ENCODE results near the gene UTS2.
A peak's percentile ranks its signal among the peaks of the same experiment; 100 is the strongest.

Gene UTS2

DNA sequence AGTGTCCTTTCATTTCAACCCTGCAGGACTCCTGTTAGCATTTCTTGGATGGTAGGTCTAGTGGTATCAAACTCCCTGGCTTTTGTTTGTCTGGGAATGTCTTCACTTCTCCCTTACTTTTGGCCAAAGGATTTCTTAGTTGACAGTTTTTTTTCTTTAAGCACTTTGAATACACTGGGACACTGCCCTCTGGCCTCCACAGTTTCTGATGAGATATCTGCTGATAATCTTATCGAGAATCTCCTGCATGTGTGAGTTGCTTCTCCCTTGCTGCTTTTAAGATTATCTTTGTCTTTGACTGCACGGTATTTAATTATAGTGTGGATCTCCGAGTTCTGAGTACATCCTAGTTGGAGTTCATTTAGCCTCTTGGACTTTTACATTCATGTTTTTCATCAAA, 13.3 kb downstream of the UTS2 start:
- DNase-seq (ENCODE audit: low read depth): no peak
- no peak overlapping the region for H3K4me3 ChIP-seq (ENCODE audit: low read depth, low read length)
- TF ChIP-seq, protein P1, sequence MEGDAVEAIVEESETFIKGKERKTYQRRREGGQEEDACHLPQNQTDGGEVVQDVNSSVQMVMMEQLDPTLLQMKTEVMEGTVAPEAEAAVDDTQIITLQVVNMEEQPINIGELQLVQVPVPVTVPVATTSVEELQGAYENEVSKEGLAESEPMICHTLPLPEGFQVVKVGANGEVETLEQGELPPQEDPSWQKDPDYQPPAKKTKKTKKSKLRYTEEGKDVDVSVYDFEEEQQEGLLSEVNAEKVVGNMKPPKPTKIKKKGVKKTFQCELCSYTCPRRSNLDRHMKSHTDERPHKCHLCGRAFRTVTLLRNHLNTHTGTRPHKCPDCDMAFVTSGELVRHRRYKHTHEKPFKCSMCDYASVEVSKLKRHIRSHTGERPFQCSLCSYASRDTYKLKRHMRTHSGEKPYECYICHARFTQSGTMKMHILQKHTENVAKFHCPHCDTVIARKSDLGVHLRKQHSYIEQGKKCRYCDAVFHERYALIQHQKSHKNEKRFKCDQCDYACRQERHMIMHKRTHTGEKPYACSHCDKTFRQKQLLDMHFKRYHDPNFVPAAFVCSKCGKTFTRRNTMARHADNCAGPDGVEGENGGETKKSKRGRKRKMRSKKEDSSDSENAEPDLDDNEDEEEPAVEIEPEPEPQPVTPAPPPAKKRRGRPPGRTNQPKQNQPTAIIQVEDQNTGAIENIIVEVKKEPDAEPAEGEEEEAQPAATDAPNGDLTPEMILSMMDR (conservative IDR thresholded peaks at IDR 0.05; ENCODE audit: low read depth, low read length): no peak

GRCh38 chr1:7838714-7839113, 14.2 kb downstream of the UTS2 start:
- no peak for DNase-seq (ENCODE audit: low read depth)
- no peak overlapping the region for H3K4me3 ChIP-seq (ENCODE audit: low read depth, low read length)
- TF ChIP-seq, protein P1 (conservative IDR thresholded peaks at IDR 0.05; ENCODE audit: low read depth, low read length): no peak

DNA sequence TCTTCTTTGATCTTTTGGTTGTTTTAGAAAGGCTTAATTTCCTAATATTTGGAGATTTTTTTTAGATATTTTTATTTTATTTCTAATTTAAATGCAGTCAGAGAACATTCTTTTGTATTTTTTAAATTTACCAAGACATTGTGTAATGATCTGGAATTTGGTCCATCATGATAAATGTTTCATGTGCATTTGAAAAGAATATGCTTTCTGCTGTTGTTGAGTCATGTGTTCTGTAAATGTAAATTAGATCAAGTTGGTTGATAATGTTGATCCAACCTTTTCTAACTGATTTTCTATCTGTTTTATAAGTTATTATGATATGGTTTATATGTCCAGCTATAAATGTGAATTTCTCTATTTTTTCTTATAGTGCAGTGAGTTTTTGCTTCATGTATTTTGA, 19.8 kb downstream of the UTS2 start:
- DNase-seq (ENCODE audit: low read depth): no peak
- TF ChIP-seq, protein P1 (conservative IDR thresholded peaks at IDR 0.05; ENCODE audit: low read depth, low read length): no peak
- H3K4me3 ChIP-seq (ENCODE audit: low read depth, low read length): no peak overlapping the region

- H3K4me3 ChIP-seq (ENCODE audit: low read depth, low read length): no peak overlapping the region
- TF ChIP-seq, protein P1 (conservative IDR thresholded peaks at IDR 0.05; ENCODE audit: low read depth, low read length): no peak
- DNase-seq (ENCODE audit: low read depth): no peak
Measured at GRCh38 chr1:7831458-7831857, 21.4 kb downstream of the UTS2 start.

GRCh38 chr1:7827126-7827955, 25.5 kb downstream of the UTS2 start:
- peak overlapping the region; percentile 42 for H3K4me3 ChIP-seq (ENCODE audit: low read depth, low read length)
- TF ChIP-seq, protein P1 (conservative IDR thresholded peaks at IDR 0.05; ENCODE audit: low read depth, low read length): no peak
- no peak for DNase-seq (ENCODE audit: low read depth)

- TF ChIP-seq, protein P1 (conservative IDR thresholded peaks at IDR 0.05; ENCODE audit: low read depth, low read length): no peak
- no peak for DNase-seq (ENCODE audit: low read depth)
- no peak overlapping the region for H3K4me3 ChIP-seq (ENCODE audit: low read depth, low read length)
Measured at GRCh38 chr1:7826363-7826762, 26.5 kb downstream of the UTS2 start.

- H3K4me3 ChIP-seq (ENCODE audit: low read depth, low read length): no peak overlapping the region
- no peak for DNase-seq (ENCODE audit: low read depth)
- TF ChIP-seq, protein P1 (conservative IDR thresholded peaks at IDR 0.05; ENCODE audit: low read depth, low read length): no peak
Measured at GRCh38 chr1:7824701-7825100, 28.2 kb downstream of the UTS2 start.

Measured in choroid plexus epithelial cell (primary cell).